ENCODE results near the gene TEAD1. TPM values are rescaled to one million over a fixed set of nuclear protein-coding genes. Genes with fewer than 3 reads are reported as not detected.

TEAD1 gene
- total and polyA plus RNA-seq, 9 of the 15 experiments (the other 6 are each of a cell fraction or from before 2014, with no cell fraction given), result 1.7 to 17.7 (median 10.8) TPM

DNA sequence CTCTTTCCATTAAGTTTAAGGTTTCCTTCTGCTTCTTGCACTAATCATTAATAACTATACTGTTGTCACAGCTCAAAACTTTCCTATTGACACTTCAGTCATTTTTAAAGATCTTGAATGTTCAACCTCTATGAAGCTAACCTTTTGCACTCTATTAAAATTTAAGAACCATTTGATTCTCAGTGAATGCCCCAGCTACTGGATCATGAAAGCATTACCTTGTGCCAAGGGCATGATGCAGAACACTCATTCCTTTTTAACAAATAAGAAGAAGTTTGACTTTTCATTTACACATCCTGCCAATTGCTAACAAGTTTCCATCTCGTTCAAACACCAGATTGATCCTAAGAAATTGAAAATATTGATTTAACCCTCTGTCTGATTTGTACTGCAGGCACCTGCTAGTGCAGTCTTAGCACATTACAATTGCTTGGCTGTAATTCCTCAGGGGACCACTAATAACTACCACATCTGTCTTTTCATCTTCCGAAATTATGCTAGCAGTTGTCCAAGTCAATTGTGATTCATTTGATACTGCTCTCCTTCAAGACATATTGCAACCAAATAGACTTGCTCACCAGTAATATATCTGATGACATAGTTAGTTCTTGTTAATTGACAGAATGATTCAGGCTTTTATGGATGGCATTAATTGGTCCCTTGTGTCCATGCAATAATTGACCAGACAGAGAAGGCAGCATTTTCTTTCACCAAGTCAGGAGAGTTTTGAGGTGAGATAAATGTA is 158.4 kb downstream of the TEAD1 start:
- Histone ChIP-seq H3K9me3 (replicated peaks; ENCODE audit: control insufficient read depth, insufficient read depth, low read depth, low read length) (no peaks in the 10 kb centered on the region), H3K4me1 (replicated peaks in 1 of 2; ENCODE audit: control insufficient read depth in 2 of 2, insufficient read depth in 2 of 2, low read length in 2 of 2) (peaks cover 5 to 11% of the 10 kb centered on the region in 2 experiments; a peak in 4 of 5 replicates), H3K36me3 (ENCODE audit: control insufficient read depth, insufficient read depth, low read length) (no peaks in the 10 kb centered on the region), H3K27me3 (ENCODE audit: control insufficient read depth in 2 of 2, insufficient read depth in 2 of 2, low read length in 2 of 2) (no peaks in the 10 kb centered on the region), H3K4me2 (ENCODE audit: insufficient read depth, low read length) (no peak overlapping the region), H3K79me2 (ENCODE audit: control insufficient read depth, insufficient read depth, low read length) (peaks cover 12% of the 10 kb centered on the region; the same call in 1 of the 3 replicates), H4K20me1 (replicated peaks; ENCODE audit: control insufficient read depth, insufficient read depth, low read length) (no peaks in the 10 kb centered on the region), H3K27ac (ENCODE audit: extremely low read depth, low read depth, low read length) (no peak overlapping the region), H2AFZ (ENCODE audit: low read depth, low read length) (no peak overlapping the region), H3K4me3 (no peak overlapping the region), H3K9me1 (ENCODE audit: control insufficient read depth, insufficient read depth, low read length) (no peaks in the 10 kb centered on the region), H3K9ac (ENCODE audit: insufficient read depth in 1 of 2, low read depth in 2 of 2, low read length in 2 of 2) (no peak overlapping the region)
- no peak for TF ChIP-seq TAL1 (IDR thresholded peaks at IDR 0.05)
- no peak for TF ChIP-seq EGR1 (conservative IDR thresholded peaks at IDR 0.05)
- TF ChIP-seq, protein P1, sequence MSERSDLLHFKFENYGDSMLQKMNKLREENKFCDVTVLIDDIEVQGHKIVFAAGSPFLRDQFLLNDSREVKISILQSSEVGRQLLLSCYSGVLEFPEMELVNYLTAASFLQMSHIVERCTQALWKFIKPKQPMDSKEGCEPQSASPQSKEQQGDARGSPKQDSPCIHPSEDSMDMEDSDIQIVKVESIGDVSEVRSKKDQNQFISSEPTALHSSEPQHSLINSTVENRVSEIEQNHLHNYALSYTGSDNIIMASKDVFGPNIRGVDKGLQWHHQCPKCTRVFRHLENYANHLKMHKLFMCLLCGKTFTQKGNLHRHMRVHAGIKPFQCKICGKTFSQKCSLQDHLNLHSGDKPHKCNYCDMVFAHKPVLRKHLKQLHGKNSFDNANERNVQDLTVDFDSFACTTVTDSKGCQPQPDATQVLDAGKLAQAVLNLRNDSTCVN (CRISPR knock-in tag; IDR thresholded peaks at IDR 0.05), result no peak
- TF ChIP-seq SIX5 (IDR thresholded peaks at IDR 0.05; ENCODE audit: borderline replicate concordance in 1 of 2, insufficient read depth in 1 of 2, low read depth in 1 of 2, low read length in 2 of 2), result no peak
- no peak for TF ChIP-seq ETV5 (CRISPR knock-in tag; IDR thresholded peaks at IDR 0.05; ENCODE audit: low read depth)
- TF ChIP-seq SETDB1 (IDR thresholded peaks at IDR 0.05; ENCODE audit: low read length), result no peak
- no peak for TF ChIP-seq SMAD4 (CRISPR knock-in tag; conservative IDR thresholded peaks at IDR 0.05)
- TF ChIP-seq, protein P2, sequence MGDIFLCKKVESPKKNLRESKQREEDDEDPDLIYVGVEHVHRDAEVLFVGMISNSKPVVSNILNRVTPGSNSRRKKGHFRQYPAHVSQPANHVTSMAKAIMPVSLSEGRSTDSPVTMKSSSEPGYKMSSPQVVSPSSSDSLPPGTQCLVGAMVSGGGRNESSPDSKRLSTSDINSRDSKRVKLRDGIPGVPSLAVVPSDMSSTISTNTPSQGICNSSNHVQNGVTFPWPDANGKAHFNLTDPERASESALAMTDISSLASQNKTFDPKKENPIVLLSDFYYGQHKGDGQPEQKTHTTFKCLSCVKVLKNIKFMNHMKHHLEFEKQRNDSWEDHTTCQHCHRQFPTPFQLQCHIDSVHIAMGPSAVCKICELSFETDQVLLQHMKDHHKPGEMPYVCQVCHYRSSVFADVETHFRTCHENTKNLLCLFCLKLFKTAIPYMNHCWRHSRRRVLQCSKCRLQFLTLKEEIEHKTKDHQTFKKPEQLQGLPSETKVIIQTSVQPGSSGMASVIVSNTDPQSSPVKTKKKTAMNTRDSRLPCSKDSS (IDR thresholded peaks at IDR 0.05; ENCODE audit: low read depth, partially characterized antibody), result no peak
- TF ChIP-seq, protein P3, sequence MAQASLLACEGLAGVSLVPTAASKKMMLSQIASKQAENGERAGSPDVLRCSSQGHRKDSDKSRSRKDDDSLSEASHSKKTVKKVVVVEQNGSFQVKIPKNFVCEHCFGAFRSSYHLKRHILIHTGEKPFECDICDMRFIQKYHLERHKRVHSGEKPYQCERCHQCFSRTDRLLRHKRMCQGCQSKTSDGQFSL (CRISPR knock-in tag; IDR thresholded peaks at IDR 0.05), result no peak
- TF ChIP-seq, protein P3 (tag; IDR thresholded peaks at IDR 0.05), result no peak
- no peak for TF ChIP-seq ZNF316 (IDR thresholded peaks at IDR 0.05)
- no peak for FAIRE-seq
- ChIA-PET CTCF (ENCODE audit: low intra/inter-chr PET ratio) (no interaction called here), POLR2A (interaction anchor here (1.1 to 1.4 kb wide), 2 partner anchors 8 to 10 kb away, joined by 3 read pairs; no protein-coding TSS in a partner anchor)
- intact Hi-C loops (cut with micrococcal nuclease), result no loop called here
- 54% methylated on average over 2 of the region's 2 CpGs for WGBS (ENCODE audit: insufficient coverage, low coverage, missing lambda C conversion rate)
- in situ Hi-C loops (cut with MboI), result no loop called here
- BruUV-seq (replicated peaks), result no TSS peak
- ATAC-seq, result no peak
- no peak for DNase-seq (ENCODE audit: extremely low read depth in 1 of 4, low spot score in 3 of 4)
